ENCODE measurements around the gene SLC19A1. TPM values are rescaled to one million over a fixed set of nuclear protein-coding genes. Genes with fewer than 3 reads are reported as not detected.

SLC19A1 gene
- total RNA-seq, 1 donor from 2014 or later = 19.3 TPM

DNA sequence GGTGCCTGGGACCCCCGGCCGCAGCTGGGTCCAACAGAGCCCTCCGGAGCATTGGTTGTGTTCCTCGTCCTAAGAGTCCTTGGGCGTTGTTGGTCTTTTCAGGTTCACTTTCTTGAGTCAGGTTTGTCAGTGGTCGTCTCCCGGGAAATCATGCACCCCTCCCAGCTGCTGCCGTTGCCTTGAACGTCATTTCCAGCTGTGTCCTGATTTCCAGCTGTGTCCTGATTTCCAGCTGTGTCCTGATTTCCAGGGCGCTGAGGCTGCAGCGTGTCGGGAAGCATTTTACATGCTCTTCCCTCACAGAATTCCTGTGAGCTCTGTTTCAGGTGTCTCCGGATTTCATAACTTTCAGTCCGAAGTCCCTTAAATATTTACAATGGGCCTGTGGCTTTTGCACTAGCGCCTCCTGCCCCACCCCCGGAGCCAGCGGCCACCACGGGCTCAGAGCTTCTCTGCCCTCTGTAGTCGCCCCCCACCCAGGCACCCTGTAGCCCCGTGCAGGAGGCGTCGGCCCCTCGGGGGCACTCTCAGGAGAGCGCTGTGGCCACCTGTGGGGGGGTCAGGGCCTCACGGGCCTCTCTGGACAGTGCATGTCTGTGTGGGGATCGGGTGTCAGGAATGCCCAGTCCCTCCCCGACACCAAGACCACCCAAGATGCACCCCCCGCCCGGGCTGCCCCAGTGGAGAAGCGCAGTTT lies 70.6 kb downstream of the SLC19A1 start:
- TF ChIP-seq, protein P1, sequence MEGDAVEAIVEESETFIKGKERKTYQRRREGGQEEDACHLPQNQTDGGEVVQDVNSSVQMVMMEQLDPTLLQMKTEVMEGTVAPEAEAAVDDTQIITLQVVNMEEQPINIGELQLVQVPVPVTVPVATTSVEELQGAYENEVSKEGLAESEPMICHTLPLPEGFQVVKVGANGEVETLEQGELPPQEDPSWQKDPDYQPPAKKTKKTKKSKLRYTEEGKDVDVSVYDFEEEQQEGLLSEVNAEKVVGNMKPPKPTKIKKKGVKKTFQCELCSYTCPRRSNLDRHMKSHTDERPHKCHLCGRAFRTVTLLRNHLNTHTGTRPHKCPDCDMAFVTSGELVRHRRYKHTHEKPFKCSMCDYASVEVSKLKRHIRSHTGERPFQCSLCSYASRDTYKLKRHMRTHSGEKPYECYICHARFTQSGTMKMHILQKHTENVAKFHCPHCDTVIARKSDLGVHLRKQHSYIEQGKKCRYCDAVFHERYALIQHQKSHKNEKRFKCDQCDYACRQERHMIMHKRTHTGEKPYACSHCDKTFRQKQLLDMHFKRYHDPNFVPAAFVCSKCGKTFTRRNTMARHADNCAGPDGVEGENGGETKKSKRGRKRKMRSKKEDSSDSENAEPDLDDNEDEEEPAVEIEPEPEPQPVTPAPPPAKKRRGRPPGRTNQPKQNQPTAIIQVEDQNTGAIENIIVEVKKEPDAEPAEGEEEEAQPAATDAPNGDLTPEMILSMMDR (conservative IDR thresholded peaks at IDR 0.05; ENCODE audit: low read depth, low read length) = no peak
- no peak for DNase-seq (ENCODE audit: low read depth)
- no peak overlapping the region for H3K4me3 ChIP-seq (ENCODE audit: low read depth, low read length)

DNA sequence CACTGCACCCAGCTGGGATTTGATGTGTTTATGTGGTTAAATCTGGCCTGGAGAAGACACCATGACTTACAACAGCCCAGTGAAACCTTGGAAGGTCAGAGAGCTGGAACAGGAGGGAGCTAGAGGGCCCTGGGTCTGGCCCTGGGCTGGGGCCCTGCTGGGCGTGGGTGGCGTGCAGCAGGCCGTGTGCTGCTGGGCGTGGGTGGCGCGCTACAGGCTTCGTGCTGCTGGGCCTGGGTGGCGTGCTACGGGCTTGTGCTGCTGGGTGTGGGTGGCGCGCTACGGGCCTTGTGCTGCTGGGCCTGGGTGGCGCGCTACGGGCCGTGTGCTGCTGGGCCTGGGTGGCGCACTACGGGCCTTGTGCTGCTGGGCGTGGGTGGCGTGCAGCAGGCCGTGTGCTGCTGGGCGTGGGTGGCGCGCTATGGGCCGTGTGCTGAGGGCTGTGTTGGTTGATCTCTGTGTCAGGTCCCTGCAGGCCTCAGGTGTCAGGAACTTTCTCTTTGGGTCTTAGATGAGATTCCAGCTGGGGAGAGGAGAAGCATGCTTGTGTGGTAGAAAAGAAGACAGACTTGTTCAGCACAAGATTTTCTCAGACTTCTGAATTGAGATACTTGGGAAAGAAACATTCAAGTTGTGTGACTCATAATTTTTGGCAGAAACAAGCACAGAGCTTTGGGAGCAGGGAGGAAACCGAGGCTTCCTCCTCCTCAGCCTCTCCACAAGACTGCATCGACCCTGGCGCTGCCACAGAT lies 71.3 kb downstream of the SLC19A1 start:
- TF ChIP-seq, protein P1 (conservative IDR thresholded peaks at IDR 0.05; ENCODE audit: low read depth, low read length) = no peak

DNA sequence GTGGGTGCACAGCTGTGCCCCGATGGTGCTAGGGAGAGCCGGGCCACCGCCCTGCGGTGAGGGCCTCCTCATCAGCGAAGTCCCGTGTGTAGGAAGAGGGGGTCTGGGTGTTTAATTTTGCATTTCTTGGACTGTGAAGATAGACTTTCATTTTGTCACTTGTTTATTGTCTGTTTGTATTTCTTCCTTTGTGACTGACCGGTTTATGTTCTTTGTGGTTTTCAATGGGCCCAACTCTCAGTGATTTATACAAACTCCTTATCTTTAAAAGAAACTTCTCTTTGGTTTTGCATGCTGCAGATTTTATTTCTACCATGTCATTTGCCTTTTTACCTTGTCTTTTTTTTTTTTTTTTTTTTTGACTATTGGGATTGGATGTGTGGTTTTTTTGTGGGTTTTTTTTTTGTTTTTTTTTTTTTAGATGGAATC lies 72.1 kb downstream of the SLC19A1 start:
- no peak overlapping the region for H3K4me3 ChIP-seq (ENCODE audit: low read depth, low read length)
- no peak for DNase-seq (ENCODE audit: low read depth)
- TF ChIP-seq, protein P1 (conservative IDR thresholded peaks at IDR 0.05; ENCODE audit: low read depth, low read length) = no peak

More for the DNA sequence above, 71.3 kb downstream of the SLC19A1 start:
- peak; percentile 42 for DNase-seq (ENCODE audit: low read depth)
- H3K4me3 ChIP-seq (ENCODE audit: low read depth, low read length) = no peak overlapping the region

DNA sequence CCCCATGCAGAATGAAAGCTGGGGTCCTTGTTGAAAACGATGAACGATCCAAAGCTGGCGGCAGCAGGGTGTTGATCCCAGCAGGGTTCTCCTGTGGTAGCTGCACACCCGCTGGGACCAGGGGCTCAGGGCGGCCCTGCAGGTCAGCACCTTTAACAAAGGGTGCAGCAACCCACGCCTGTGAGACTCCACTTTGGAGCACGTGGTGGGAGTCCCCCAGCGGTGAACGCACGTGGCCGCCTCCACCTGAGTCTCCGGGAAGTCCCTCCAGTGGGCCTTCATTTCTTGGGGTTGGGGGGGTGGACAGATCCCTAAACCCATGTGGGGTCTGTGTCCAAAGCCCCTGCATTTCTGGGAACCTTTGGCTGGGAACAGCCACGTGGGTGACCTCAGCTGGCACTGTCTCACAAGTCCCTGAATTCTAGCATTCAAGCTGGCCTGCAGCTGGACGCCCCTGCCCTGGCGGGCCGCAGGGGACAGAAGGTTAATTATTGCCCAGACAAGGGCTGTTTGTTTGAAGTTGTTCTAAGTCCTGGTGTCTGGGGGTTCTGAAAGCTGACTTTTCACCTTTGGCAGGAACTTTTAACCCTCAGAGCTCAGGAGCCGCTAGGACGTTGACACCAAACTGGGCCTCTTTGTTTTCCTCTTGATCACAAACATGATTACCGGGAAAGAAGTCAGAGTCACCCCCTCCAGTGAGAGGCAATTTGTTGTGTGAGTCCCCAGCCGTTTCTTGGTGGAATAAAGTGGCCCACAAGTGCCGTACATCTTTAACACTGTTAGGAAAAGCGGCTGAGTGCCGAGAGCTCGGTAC lies 72.8 kb downstream of the SLC19A1 start:
- TF ChIP-seq, protein P1 (conservative IDR thresholded peaks at IDR 0.05; ENCODE audit: low read depth, low read length) = no peak
- no peak overlapping the region for H3K4me3 ChIP-seq (ENCODE audit: low read depth, low read length)
- DNase-seq (ENCODE audit: low read depth) = no peak

DNA sequence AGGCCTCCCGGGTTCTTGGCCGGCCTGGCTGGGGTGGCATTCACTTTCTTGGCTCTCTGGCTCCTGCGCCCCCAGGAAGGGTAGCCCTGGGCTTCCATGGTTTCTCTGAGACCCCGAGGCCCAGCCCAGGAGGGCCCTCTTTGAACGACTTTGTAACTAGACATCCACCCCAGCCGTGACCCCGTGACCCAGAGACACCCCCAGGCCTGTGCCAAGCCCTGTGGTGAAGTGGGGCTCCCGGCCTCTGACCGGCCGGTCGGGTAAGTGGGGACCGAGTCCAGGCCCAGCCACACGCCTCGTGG lies 73.3 kb downstream of the SLC19A1 start:
- DNase-seq (ENCODE audit: low read depth) = no peak
- TF ChIP-seq, protein P1 (conservative IDR thresholded peaks at IDR 0.05; ENCODE audit: low read depth, low read length) = no peak
- H3K4me3 ChIP-seq (ENCODE audit: low read depth, low read length) = no peak overlapping the region

DNA sequence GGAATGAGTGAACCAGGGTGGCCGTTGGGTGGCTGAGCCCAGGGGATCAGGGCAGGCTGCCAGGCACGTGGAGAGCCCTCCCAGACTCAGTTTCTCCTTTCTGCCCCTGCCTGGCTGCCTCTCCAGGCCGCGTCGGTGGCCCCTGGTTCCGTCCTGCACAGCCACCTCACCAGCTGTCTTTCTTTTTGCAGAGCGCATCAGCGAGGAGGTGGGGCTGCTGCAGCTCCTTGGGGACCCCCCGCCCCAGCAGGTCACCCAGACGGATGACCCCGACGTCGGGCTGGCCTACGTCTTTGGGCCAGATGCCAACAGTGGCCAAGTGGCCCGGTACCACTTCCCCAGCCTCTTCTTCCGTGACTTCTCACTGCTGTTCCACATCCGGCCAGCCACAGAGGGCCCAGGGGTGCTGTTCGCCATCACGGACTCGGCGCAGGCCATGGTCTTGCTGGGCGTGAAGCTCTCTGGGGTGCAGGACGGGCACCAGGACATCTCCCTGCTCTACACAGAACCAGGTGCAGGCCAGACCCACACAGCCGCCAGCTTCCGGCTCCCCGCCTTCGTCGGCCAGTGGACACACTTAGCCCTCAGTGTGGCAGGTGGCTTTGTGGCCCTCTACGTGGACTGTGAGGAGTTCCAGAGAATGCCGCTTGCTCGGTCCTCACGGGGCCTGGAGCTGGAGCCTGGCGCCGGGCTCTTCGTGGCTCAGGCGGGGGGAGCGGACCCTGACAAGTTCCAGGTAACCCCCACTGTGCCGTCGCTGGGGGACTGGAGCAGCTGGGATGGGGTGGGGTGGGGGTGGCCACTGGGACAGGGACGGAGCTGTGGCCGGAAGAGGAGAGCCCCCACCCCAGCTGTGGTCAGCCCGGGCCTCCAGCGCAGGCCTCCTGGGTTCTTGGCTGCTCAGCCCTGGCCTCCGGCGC lies 73.9 kb downstream of the SLC19A1 start:
- H3K4me3 ChIP-seq (ENCODE audit: low read depth, low read length) = no peak overlapping the region
- TF ChIP-seq, protein P1 (conservative IDR thresholded peaks at IDR 0.05; ENCODE audit: low read depth, low read length) = no peak
- no peak for DNase-seq (ENCODE audit: low read depth)
